NAMALWA (cell line): ENCODE data around the gene CT45A1.
"Not testable (repeated sequence)": the region's sequence is repeated elsewhere in the genome, so short reads cannot be mapped to it uniquely, and the experiment has no call there.

Source experiments
- DNase-seq: peaks from one replicate; pipeline ENCODE4 v3.0.0-alpha.2; 2015; ENCODE audit warnings: low spot score

Gene CT45A1, protein sequence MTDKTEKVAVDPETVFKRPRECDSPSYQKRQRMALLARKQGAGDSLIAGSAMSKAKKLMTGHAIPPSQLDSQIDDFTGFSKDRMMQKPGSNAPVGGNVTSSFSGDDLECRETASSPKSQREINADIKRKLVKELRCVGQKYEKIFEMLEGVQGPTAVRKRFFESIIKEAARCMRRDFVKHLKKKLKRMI

DNA sequence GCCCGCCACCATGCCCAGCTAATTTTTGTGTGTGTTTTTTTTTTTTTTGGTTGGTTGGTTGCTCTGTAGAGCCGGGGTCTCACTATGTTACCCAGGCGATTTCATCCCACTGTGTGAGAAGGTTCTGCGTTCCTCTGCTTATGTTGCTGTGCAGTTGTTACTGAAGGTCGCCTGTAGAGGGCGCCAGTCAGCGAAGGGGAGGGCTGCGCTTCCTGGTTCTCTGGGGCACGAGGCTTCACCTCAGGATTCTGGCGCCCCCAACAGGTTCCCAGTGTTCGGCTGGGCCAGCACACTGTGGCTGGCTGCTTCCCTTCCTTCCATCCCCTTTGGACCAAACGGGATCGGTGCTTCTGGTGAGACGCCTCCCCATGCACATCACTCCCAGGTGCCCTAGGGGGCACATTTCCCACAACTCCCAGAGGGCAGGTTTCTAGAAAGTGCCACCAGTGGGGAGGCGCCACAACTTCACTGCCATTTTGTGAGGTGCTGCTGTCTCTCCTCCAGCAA lies at the start of gene CT45A1:
TSS of gene CT45A1 (plus strand) at position 457 of the 507 bp plus-strand sequence. CDS start 5,302 bp downstream, outside the sequence.
- peak; percentile 55 for DNase-seq

DNA sequence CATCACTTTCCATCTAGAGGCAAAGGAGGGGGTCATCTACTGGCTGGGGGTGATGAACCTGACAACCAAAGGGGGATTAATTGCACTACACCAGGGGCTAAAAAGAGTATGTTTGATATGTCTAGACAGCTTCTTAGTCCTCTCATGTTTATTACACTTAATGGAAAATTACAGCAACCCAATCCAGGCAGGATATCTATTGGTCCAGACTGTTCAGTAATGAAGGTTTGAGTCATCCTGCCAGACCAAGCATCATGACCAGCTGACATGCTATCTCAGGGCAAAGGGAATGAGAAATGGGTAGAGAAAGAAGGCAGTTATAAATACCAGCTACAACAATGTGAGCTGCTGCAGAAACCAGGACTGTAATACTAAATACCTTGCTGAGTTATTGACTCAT lies 40.5 kb upstream of the CT45A1 start:
- not testable (repeated sequence) for DNase-seq

DNA sequence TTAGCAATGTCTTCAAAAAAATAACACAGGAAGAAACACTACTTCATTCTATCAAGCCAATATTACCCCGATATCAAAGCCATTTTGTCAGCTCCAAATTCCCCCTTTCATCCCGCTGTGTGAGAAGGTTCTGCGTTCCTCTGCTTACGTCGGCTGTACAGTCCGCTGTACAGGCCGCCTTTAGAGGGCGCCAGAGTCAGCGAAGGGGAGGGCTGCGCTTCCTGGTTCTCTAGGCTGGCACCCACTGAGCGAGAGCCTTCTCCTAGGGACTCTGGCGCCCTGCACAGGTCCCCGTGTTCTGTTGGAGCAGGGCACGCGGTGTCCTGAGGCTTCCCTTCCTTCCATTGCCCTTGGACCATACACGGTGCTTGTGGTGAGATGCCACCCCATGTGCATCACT lies 25.3 kb upstream of the CT45A1 start:
- peak; percentile 22 for DNase-seq

DNA sequence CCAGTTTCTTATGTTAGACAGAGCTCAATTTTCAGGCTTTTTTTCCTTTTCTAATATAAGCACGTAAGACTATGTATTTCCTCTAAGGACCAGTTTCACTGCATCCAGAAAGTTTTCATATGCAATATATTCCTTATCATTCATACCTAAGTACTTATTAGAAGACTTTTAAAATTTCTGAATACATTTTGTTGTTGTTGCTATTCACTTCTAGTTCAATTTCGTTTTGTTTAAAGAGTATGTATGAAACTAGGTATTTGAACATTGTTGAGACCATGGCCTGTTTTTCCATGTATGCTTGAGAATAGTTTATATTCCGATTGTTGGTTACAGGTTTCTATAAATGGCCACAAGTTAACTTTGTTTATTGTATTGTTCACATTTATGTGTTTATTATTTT lies 18.0 kb upstream of the CT45A1 start:
- DNase-seq: no peak

GRCh38 chrX:135697601-135698000 lies 15.8 kb upstream of the CT45A1 start:
- peak; percentile 7 for DNase-seq

DNA sequence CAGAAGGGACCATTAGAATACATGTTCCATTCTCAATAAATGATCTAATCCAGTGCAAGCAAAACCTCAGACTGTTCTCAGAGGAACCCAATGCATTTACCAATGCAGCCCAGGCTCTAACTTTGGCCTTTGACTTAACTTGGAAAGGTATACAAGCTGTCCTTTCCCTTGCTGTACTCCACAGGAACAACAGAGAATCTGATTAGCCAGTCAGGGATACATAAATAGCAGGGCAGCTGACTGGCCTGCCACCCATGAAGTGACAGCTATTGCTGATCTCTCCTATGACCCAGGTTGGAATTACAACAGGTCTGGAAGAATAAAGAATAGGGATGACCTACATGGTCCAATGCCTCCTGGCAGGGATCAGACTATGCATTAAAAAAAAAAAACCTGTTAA lies 14.5 kb upstream of the CT45A1 start:
- no peak for DNase-seq

DNA sequence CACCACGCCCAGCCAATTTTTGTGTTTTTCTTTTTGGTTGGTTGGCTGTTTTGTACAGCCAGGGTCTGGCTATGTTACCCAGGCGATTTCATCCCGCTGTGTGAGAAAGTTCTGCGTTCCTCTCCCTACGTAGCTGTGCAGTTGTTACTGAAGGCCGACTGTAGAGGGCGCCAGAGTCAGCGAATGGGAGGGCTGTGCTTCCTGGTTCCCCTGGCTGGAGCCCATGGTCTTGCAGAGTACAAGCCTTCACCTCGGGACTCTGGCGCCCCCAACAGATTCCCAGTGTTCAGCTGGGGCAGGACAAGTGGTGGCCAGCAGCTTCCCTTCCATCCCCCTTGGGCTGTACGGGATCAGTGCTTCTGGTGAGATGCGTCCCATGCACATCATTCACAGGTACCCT lies 5.6 kb upstream of the CT45A1 start:
- peak; percentile 65 for DNase-seq

DNA sequence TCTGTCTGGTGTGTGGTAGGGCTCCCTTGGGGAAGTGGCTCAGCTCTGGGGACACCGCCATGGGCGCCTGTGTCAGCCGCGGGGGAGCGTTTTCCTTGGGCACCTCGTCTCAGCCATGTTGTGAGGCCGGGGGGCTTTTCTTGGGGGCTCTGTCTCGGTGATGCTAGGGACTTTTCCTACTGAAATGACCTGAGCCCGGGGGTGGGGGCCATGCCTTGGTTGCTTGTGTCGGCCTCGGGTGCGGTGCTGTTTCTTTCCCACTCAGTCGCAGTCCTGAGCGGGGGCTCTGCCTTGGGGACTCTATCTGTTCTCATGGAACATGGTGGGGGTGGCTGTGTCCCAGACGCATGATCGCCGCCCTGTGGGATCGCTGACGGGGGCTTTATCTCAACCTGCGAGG lies 356 bp downstream of the CT45A1 start:
- DNase-seq: no peak

- DNase-seq: not testable (repeated sequence)
Measured at GRCh38 chrX:135734666-135735065, 21.2 kb downstream of the CT45A1 start.

GRCh38 chrX:135737366-135738071 lies 24.1 kb downstream of the CT45A1 start:
- DNase-seq: peak; percentile 60

DNA sequence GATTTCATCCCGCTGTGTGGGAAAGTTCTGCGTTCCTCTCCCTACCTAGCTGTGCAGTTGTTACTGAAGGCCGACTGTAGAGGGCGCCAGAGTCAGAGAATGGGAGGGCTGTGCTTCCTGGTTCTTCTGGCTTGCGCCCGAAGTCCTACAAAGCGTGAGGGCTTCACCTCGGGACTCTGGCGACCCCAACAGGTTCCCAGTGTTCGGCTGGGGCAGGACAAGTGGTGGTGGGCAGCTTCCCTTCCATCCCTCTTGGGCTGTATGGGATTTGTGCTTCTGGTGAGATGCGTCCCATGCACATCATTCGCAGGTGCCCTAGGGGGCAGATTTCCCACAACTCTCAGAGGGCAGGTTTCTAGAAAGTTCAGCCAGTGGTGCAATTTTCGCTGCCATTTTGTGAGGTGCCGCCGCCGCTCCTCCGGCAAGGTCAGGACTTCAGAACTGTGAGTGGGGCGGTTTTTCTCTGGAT lies 27.3 kb downstream of the CT45A1 start:
- peak; percentile 64 for DNase-seq

GRCh38 chrX:135741192-135741715 lies 27.8 kb downstream of the CT45A1 start:
- no peak for DNase-seq

DNA sequence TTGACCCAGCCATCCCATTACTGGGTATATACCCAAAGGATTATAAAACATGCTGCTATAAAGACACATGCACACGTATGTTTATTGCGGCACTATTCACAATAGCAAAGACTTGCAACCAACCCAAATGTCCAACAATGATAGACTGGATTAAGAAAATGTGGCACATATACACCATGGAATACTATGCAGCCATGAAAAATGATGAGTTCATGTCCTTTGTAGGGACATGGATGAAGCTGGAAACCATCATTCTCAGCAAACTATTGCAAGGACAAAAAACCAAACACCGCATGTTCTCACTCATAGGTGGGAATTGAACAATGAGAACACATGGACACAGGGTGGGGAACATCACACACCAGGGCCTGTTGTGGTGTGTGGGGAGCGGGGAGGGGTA lies 31.3 kb downstream of the CT45A1 start:
- DNase-seq: not testable (repeated sequence)

GRCh38 chrX:135768091-135768490 lies 54.7 kb downstream of the CT45A1 start, which contains the start of gene CT45A3:
TSS of gene CT45A3 (minus strand) at chrX:135768191. CDS start at chrX:135764444, 3,747 bp downstream.
- DNase-seq: not testable (repeated sequence)
